Anterior cingulate cortex (tissue), 58 donors: ENCODE data around the gene GATB.

Experiments used
- DNase-seq, 58 donors: peaks; one replicate each; lab custom pipeline; 2025; lab: John Stamatoyannopoulos, UW

The GATB gene

DNA sequence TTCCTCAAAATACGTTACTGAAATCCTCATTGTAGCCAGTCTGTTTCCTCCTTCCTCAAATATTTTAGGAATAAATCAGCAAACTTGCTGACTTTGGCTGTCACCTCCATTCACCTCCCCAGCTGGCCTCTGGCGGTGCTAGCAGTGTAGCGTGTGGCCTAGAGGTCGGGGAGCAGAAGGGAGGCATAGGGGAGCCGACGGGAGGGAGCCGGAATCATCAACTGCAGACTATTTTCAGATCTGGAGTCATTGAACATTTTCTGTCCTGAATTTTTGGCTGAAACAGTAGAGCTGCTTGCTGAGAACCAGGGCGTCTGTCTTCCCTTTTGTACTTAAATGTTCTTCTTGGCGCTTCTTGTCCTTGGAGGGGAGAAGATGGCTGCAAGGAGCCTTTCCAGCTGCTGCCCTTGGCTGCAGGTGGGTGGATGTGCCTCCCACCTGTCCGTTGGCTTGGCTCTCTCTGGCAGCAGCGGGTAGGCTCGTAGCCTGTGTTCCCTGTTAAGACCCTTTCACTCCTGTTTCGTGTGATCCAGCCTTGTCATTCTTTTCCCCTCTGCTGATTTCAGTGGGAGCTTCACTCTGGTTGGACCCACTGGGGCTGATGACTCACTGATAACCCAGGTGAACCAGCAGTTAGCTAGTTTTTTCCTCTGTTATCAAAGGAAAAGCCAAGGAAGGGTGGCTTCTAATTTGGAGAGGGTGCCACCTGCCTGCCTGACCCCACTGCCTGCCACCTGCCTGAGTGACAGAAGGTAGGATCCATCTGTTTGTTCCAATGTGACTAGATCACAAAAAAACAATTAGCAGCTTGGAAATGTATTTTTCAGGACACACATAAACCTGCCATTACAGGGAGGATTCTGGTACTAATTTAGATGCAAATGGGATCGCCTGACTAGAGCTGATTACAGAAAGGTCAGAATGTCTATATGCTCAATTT lies 135.9 kb downstream of the GATB start:
- DNase-seq = peak in 4 of 58 donors; percentile 5 to 26 (median 22)
